ENCODE results near the gene SH3D21. TPM values are rescaled to one million over a fixed set of nuclear protein-coding genes. Genes with fewer than 3 reads are reported as not detected.
A peak's percentile ranks its signal among the peaks of the same experiment; 100 is the strongest.

The SH3D21 gene
- total and polyA plus RNA-seq, 2 of the 8 experiments (the other 6 are each of a cell fraction or from before 2014, with no cell fraction given): 3.4 to 8.6 TPM

DNA sequence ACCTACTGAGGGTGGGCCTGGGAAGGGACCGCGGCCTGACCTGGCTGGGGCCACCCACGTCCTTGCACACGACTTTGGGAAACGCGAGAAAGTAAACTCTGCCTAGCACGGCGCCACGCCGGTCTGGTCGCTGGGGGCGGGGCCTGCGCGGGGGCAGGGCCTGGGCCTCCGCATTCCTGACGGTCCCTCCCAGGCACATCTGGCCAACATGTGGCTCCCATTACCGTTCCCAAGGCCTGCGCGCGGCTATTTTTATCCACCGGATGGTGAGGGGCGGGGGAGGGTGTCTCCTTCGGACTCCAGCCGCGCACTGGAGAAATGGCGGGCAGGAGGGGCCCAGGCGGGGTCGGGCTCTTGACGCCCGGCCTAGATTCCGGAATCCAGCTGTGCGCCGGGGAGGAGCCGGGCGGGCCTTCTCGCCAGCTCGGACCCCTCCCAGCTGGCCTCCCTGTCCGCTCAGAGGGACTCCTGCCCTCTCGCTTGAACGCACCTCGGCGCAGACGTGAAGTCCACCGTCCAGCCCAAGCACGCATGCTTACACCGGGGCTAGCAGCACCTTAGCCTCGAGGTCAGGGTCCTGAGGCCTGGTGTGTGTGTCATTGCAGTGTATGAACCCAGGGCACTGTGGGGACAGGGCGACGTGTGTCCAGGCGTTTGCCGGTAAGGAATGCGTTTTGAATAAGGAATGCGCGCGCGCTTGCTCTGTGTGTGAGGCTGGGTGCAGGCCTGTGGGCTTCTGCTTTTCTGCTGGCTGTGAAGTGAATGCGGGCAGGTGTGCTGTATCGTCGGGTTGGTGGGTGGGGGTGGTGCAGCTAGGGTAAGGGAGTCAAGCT, 15.2 kb downstream of the SH3D21 start (continued):
- TF ChIP-seq RNF2 (IDR thresholded peaks at IDR 0.05; ENCODE audit: borderline replicate concordance, low read depth, low read length, missing control alignments, poor library complexity, severe bottlenecking) (no peak), POLR2AphosphoS5 (IDR thresholded peaks at IDR 0.05; ENCODE audit: low read depth, low read length) (peak; percentile 66; the same call in 1 of the 2 replicates), KDM1A (IDR thresholded peaks at IDR 0.05; ENCODE audit: borderline replicate concordance, low read length) (0 out of 2 replicates have a peak, but pooled peaks have one; percentile 29), SP4 (IDR thresholded peaks at IDR 0.05; ENCODE audit: low read length) (0 out of 2 replicates have a peak, but pooled peaks have one; percentile 43), EP300 (IDR thresholded peaks at IDR 0.05; ENCODE audit: borderline replicate concordance in 1 of 2, low read depth in 2 of 2, low read length in 2 of 2) (0 out of 3 replicates have a peak, but pooled peaks of 1 of the 2 experiments have one; percentile 64), ZNF274 (IDR thresholded peaks at IDR 0.05; ENCODE audit: borderline replicate concordance, extremely low read depth, low read length) (no peak), SP1 (IDR thresholded peaks at IDR 0.05; ENCODE audit: low read depth, low read length) (peak; percentile 62; the same call in 1 of the 2 replicates), SIN3A (conservative IDR thresholded peaks at IDR 0.05 in 1 of 2, IDR thresholded peaks at IDR 0.05 in 1 of 2; ENCODE audit: low read depth in 1 of 2, low read length in 2 of 2) (peak; percentile 25 to 37; a peak in 2 of 4 replicates), YY1 (IDR thresholded peaks at IDR 0.05; ENCODE audit: low read depth, low read length) (peak; percentile 90), TAF1 (IDR thresholded peaks at IDR 0.05; ENCODE audit: low read depth, low read length) (peak; percentile 62; the same call in 1 of the 2 replicates), TEAD4 (IDR thresholded peaks at IDR 0.05; ENCODE audit: low read depth, low read length) (peak; percentile 80)
- TF ChIP-seq, protein P1, sequence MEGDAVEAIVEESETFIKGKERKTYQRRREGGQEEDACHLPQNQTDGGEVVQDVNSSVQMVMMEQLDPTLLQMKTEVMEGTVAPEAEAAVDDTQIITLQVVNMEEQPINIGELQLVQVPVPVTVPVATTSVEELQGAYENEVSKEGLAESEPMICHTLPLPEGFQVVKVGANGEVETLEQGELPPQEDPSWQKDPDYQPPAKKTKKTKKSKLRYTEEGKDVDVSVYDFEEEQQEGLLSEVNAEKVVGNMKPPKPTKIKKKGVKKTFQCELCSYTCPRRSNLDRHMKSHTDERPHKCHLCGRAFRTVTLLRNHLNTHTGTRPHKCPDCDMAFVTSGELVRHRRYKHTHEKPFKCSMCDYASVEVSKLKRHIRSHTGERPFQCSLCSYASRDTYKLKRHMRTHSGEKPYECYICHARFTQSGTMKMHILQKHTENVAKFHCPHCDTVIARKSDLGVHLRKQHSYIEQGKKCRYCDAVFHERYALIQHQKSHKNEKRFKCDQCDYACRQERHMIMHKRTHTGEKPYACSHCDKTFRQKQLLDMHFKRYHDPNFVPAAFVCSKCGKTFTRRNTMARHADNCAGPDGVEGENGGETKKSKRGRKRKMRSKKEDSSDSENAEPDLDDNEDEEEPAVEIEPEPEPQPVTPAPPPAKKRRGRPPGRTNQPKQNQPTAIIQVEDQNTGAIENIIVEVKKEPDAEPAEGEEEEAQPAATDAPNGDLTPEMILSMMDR (IDR thresholded peaks at IDR 0.05; ENCODE audit: control extremely low read depth in 1 of 3, insufficient read depth in 1 of 3, low read depth in 1 of 3, low read length in 3 of 3): peak in 1 of 3 experiments; percentile 1; a peak in 1 of 4 replicates
- TF ChIP-seq, protein P2, sequence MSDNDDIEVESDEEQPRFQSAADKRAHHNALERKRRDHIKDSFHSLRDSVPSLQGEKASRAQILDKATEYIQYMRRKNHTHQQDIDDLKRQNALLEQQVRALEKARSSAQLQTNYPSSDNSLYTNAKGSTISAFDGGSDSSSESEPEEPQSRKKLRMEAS (IDR thresholded peaks at IDR 0.05): peak; percentile 89
